ENCODE data around the gene KCNQ1.

Gene KCNQ1

DNA sequence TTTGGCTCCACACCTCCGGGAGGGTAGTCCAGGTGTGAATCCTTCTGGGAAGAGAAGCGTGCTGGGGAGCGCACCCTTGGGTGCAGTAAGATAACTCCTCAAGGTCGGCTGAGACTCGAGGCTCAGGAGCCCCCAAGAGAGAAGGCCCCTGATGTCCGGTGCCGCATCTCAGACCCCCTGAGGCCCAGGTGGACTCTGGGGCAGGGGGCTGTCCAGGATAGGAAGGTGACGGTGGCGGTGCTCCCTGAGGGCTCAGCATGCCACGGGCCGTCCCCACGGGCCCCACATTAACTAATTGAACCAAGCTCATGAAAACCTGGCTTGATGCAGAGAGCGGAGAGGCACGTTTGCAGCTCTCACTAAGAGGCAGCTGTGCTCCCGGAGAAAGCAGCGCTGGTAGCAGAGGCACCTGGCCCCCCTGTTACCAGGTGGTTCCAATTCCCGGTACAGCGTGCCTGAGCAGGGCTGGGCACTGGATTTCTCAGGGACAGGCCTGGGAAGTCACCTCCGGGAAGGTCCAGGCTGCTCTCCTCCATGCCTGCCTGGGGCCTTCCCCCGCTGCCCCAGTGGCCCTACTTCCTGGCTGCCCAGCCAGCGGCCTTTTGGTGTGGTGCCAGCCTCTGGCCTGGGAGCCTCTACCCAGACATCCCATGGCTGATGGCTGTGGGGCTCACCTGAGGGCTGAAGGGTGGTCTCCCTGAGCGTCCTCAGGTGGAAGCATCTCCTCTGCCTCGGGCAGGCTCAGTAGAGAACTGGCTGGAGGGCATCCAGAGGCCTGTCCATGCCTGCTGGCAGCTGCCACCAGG is 1.1 kb downstream of the KCNQ1 start:
- DNase-seq = no peak

DNA sequence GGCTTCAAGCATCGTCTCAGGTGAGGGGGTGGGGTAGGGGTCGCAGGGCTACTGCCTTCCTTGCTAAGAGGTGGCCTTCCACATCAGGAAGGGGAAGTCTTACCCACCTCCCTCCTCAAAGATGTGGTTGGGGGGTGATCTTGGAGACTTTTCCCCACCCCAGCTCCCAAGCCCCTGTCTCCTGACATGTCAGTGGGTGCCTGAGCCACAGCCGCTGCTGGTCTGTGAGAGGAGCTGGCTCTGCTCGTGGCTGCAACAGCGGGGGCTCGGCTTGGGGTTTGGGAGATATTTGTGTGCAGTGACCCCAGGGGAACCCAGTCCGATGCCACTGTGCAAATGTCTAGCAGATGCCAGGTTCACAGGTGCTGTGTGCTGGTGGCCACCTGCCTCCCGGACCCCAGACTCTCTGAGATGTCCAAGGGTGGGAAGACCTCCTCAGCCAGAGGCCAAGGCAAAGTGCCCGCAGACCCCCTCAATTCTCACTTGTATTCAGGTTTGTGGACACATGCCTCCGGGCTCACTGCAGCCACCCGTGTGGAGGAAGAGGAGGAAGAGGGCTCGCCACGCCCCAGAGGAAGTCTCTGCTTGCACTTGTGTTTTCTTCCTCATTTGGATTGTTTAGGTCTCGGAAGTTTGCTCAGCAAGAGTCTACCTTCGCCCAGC is 1.9 kb downstream of the KCNQ1 start:
- DNase-seq = no peak

DNA sequence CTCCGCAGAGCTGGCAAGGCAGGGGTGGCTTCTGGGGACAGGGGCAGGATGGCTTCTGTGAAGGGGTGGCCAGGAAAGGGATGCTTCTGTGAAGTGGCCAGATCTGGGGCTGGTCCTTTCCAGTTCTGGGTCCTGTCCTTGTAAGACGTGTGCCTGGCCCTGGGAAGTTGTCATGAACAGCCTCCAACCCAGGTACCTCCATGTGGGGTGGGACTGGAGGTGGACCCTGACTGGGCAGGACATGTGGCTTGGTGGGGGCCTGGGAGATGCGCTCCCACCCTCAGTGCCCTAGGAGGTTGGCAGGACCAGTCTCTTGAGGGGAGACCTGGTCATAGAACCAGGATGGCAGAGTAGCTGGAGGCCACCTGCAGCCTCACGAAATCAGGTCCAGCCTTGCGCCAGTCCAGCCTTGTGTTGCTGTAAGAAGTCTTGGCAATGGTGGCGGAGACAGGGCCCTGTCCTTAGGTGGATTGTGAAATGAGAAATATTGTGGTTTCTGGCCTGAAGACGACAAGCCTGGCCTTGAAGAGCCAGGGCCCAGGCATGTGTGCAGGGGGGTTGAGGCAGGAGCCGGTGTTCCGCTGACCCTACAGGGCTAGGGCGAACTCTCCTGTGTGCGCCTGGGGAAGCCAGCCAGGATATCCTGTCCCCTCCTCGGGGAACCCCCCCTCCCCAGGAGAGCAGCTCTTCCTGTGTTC is 2.6 kb downstream of the KCNQ1 start:
- DNase-seq = no peak

DNA sequence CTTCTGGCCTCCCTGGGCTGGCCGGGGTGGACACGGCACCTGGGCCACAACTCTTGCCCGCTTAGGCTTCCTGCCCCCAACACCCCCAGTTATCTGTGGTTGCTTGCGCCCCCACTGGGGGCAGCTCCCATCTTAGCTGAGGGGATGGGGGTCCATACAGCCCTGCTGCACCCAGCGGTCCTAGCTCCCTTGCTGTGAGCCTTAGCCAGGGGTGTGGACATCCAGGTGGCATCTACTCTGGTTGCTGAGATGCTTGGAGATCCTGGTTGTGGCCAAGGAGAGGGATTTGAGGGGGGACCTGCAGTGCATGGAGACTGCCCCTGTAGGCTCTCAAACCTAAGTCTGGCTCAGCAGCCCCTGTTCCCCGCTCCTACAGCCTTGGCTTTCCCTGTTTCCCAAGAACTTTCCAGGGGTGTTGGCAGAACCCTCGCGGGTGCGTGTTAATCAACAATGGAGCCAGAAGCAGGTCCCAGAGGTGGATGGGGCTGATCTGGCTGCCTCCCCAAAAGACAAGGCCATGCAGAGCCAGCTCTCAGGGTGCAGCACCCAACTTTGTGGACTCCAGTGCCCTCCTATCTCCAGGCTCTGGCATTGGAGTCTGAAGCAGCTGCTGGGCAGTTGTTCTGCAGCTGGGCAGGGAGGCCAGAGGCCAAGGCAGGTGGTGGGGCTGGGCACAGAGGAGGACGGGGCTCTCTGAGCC is 3.3 kb downstream of the KCNQ1 start:
- no peak for DNase-seq

DNA sequence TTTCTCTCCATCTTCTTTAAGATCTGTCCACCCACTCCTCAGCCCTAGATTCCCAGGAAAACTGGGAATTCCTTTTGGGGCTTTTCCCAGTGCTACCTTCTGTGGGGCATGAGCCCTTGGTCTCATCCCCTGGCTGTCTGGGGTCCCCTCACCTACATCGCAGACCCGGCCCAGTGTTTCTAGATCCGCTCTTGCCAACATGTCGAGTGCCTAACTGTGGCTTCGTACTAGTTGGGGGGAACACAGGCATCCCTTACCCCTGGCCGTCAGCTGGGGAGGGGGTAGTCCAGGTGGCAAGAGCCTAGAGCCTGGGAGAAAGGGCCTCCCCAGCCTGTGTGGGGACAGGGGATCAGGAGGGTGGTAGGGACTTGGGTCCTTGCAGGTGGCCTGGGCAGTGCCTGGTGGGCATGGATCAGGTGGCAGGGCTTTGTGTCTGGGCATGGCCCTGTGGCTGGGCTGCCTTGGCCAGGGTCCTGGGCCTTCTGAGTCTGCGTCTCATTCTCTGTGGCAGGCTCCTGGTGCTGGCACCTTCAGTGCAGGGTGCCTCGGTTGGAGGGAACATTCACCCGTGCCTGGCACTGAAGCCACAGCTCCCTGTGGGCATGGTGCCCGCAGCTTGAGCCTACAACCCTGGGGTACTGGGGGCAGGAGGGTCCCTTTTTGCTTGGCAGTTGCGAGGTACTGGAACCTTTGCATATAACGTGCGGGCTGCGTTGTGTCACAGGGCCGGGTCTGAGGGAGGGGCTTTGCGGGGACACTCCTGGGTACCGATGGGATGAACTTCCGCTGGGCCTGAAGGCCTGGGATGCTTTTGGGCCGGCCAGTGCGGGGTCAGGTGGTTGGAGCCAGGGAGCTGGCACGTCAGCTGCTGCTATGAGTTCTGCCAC is 4.1 kb downstream of the KCNQ1 start:
- no peak for DNase-seq

DNA sequence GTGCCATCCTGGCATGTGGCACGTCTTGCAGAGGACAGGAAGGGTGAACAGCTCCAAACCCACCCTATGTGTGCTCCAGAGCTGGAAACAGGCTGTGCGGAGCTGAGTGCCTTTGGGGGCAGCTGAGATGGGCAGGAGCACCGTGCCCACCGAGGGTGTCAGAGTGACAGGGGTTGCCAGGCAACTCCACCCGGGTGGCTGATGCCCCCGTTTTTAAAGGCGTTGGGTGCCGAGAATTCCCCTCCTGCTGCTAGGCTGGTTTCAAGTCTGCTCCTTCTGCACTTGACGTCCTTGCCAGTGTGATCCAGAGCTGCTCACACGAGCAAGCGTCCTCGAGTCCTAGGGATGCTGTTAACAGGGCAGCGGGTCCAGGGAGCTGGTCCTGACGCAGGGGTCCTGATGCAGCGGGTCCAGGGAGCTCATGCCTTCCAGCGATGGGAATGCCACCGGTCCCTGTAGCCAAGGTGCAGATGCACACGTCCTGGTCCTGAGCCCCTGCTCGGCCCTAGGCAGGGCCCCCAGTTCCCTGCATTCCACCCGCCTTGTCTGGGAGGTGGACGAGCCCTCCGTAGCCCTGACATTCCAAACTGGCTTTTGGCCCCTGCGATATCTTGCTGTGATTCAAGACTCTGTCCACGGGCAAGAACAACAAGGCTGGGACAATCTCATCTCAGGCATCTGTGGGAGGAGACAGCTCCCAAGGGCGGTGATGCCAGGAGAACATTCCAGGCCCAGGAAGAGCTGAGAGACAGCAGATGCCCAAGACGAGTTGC is 4.9 kb downstream of the KCNQ1 start:
- no peak for DNase-seq

DNA sequence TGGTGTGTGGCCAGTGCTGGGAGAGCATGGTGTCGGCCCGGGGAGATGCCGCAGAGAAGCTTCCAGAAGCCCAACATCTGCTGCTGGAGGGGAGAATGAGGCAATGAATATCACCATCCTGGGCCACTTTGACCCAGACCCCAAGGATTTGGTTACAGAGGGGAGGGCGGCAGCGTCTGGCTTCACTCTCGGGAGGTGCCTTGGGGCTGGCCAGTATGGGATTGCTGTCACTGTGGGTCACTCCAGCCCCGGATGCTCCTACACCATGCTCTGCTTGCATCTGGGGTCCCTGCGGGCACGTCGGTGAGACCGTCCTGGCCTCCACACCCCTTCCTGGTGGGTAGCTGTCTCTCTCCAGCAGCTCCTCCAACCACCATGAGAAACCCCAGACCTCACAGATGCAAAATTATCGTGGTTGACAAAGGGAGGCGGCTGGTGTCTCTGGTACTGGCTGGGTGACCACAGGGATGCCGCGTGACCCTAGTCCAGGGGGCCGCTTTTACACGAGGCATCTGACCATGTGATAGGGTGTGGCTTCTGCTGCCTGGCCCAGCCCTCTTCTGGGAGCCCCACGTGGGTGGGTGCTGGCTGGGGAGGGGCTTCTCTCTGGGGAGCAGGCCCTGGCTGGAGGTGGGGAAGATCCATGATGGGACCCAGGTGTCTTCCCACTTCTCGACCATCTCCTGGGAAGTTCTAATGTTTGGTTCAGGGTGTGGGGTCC is 5.7 kb downstream of the KCNQ1 start:
- no peak for DNase-seq

DNA sequence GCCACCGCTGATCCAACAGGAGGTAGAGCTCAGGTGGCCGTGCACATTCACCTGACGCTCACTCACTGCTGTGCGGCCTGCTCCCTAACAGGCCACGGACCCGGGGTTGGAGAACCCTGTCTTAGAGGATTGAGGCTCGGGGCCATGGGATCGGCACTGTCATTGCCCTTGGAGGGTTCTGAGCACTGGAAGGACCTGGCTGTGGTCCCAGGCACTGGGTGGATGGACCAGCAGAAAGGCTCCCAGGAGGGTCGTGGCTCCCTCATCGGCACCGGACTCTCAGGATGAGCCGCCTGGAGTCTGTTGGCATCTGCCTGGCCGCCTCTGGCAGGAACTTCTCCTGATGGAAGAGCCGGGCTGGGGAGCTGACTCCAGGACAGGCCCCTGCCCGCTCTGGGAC is 6.5 kb downstream of the KCNQ1 start:
- no peak for DNase-seq

DNA sequence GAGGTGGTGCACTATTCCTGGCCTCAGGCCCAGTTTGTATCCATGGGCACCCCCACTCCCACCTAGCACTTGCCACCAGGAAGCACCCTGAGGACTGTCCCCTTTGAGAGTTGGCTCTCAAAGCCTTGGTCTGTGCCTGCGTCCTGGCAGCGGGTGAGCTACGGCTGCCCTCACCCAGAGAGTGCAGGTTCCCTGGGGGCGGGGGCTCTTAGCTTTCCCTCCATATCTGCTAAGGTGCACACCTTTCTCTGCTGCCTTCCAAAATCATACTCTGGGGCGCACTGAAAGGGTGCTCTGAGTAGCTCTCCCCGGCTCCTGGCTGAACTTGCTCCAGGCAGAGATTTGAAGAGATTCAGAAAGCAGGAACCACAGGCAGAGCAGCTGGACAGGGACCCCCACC is 7.1 kb downstream of the KCNQ1 start:
- no peak for DNase-seq

DNA sequence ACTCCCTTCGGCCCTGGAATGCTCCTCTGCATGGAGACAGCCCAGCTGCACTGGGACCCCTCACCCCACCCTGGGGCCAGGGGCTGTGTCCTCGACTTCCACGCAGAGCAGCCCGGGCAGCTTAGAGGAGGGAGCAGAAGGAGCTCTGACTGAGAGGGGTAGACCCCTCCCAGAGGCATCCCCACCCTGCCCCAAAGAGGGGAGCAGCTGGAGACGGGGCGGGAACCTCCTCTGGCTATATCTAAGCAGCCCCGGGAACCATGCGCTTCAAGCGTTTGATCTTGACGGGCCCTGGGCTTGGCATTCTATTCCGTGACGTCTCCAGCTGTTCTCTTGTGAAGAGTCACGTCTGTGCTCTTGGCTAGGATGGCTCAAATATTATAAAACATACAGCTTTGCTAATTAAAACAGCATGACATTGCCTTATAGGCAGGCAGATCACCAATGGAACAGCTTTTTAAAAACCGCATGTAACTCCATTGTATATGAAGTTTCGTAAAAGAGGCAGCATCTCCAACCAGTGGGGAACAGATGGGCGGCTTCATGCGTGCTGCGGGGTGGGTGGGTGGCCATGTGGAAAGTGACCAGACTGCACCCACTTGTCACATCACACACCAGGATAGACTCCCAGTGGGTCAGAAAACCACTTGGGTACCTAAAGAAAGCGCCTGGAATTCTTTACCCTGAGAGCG is 7.7 kb downstream of the KCNQ1 start:
- no peak for DNase-seq

DNA sequence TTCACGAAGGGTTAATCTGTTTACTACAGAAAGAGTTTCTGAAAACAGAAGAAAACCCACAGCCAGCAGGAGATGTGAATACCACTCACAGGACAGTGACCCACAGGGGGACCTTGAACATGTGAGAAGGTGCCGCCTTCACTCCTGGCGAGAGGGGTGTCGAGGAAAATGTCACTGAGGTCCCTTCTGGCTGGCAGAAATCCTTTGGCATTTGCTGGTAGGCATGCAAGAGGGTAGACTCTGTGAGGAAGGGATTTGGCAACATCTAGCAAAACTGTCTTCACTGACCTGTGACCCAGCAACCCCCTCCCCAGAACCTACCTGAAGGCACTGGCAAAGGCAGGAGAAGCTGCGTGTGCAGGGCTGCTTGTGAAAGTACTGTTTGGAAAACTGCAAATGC is 8.6 kb downstream of the KCNQ1 start:
- DNase-seq = no peak

DNA sequence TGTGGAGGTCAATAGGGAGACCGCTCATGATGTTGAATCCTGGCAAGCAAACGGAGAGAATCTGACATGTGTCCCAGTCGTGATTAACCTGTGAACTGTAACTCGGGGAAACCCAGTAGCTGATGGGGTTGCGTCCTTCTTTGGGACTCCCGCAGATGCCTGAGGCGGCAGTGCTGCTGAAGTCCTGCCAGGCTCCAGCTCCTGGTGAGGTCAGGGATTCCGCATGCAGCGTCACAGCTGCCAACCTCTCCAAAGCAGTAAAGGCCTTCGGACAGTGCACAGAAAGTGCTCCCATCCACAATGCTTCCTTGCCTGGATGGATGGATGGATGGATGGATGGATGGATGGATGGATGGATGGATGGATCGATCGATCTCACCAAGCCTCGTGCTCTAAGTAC is 13.5 kb downstream of the KCNQ1 start:
- no peak for DNase-seq

DNA sequence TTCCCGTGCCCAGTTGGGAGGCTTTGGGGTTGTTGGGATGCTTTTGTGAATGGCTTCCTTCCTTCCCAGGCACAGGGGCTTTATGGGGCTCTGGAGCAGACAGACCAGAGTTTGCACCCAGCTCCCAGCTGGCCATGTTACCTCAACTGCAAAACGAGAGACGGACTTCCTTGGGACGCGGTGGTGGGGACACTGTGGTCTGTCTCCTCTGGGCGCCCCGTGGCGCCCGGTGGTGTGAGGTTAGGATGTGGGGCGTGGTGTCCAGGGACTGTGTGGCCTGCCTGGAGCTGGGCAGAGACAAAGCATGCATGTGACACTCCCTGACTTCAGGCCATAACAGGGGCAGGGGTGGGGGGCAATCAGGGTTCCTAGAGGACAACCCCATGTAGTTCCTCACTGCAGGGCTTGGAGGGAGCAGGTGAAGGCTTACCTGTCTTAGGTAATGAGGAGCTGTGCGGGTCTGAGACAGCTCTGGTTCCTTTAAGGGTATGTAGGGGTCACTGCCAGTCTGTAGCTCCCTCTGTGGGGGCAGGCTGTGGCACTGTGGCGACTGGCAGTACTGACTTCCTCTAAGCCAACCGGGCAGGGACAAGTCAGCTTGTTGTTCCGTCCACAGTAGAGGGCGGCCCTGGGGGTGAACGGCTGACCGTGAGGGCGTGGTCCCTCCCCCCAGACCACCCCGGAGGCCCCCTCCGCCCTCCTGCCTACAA is 14.4 kb downstream of the KCNQ1 start:
- no peak for DNase-seq

DNA sequence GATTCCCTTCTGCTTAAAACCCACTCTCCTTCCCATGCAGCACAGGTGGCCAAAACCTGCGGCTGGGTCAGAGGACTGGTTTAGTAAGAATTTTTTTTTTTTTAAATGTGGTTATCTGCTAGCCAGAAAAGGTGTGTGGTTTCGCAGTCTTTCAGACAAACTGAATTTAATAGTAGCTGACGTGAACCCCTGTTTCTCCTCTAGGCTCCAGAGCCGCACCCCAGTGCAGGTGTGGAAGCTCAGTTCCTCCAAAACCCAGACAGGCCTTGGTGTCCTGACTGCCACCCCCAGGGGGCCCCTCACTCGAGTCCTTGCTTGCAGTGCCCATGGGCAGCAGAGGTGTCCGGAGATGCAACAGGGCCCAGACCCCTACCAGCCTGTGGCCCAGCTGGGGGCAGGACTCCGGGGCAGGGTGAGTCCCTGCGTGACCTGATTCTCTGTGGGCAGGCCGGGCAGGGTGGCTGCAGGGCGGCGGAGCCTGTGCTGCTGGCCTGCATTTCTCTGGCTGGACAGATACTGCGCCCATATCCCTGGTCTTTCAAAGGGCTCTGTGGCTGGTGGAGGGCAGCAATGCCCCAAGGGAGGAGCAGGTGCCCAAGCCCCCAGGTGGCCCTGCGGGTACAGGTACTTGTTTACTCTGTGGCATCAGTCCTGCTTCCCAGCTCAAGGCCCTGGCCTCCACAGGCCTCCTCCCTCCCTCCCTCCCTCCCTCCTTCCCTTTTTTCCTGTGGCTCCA is 15.2 kb downstream of the KCNQ1 start:
- DNase-seq = no peak

DNA sequence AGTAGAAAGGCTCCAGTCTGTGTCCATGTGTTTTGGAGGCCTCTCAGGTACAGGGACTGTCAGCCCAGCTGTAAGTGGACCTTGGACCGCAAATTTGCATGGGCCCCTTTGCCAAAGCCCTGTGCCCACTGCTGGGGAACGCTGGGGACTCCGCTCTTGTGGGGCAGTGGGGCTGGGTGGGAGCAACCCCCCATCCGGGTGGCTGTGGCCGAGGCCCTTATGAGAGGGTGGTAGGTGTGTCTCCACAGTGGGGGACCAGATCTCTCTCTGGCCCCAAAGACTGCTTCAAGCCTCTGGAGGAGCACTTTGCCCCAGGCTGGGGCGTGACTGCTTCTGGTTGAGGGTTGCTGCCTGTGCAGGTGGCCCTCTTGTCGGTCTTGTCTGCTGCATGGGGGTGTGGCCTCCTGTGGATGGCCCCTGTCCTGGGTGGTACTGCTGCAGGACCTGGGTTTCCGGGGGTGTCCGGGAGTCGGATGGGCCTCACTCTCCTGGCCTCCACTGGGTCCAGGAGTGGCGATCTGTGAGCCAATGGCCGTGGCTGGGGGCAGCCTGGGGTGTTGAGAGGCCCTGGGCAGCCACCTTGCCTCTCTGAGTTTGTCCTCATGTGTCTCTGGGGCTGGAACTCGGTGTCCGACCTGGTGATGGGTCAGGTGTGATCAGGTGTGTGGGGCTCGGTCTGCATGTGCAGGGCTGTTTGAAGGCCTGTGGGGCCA is 15.9 kb downstream of the KCNQ1 start:
- no peak for DNase-seq

DNA sequence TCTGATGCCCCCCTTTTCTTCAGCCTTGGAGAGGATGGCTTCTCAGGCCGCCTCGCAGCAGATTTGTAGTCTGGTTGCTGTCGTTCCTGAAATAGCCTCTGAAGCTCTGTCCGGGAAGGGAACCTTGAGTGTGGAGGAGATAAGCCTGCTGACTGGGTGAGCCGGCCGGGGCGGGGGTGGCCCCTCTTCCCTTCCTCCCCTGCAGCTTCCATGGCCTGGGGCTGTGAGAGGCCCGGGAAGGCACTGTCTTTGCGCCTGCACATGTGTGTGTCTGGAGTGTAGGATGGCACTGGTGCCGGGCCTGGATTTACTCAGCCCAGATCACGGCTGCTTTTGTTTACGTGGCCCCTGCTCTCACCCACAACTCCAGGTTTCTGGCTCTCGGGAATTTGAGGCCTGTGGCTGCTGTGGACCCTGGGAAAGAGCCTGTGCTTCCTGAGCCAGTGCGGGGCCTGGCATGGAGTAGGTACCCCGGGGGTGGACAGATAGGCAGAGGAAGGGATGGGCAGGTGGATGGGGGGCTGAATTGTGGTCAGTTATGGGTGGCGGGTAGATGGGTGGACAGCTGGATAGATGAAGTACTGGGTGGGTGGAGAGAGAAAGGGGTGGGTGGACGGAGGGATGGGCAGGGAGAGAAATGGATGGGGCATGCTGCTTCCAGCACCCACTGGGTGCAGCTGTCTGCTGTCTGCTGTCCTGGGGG is 16.6 kb downstream of the KCNQ1 start:
- no peak for DNase-seq

DNA sequence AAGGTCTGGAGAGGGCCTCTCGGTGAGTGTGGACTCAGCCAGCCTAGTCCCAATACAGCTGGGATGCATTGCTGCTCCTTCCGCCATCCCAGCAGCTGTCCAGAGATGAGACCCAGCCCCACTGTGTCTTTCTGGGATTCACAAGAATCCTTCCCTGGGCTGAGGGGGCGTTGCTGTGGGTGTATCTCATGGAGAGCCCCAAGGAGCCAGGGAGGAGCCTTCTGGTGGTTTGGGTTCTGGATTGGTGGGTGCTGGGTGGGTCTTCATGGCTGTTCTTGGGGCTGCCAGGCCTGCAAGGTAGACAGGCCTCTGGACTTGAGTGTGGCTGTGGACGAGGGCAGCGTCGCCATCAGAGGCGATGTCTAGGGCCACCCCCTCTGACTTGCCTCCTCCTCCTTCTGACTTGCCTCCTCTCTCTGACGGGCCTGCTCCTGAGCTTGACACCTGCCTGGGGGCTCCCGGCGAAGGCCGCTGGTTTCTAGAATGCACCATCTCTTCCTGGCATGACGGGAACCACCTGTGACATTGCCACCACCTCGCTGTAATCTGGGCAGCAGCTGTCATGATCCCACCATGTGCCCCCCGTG is 17.2 kb downstream of the KCNQ1 start:
- DNase-seq = no peak
